C4-2B (cell line): ENCODE results near the gene ITSN1.
"Not testable (repeated sequence)": the region's sequence is repeated elsewhere in the genome, so short reads cannot be mapped to it uniquely, and the experiment has no call there.

Experiments
- H3K27ac ChIP-seq: fragments of 450-650 bp; 2 replicates; pipeline ENCODE4 v1.5.1; 2017
- ZFX ChIP-seq: fragments of 450-650 bp; IDR thresholded peaks from 2 replicates; pipeline ENCODE4 v1.6.1; 2017
- TF ChIP-seq, protein P1 (sequence below): fragments of 450-650 bp; conservative IDR thresholded peaks from 2 replicates; pipeline ENCODE4 v1.5.1; 2017; ENCODE audit warnings: mild to moderate bottlenecking

Gene ITSN1

GRCh38 chr21:33866826-33867225, 224.5 kb downstream of the ITSN1 start:
- no peak overlapping the region for H3K27ac ChIP-seq
- TF ChIP-seq, protein P1, sequence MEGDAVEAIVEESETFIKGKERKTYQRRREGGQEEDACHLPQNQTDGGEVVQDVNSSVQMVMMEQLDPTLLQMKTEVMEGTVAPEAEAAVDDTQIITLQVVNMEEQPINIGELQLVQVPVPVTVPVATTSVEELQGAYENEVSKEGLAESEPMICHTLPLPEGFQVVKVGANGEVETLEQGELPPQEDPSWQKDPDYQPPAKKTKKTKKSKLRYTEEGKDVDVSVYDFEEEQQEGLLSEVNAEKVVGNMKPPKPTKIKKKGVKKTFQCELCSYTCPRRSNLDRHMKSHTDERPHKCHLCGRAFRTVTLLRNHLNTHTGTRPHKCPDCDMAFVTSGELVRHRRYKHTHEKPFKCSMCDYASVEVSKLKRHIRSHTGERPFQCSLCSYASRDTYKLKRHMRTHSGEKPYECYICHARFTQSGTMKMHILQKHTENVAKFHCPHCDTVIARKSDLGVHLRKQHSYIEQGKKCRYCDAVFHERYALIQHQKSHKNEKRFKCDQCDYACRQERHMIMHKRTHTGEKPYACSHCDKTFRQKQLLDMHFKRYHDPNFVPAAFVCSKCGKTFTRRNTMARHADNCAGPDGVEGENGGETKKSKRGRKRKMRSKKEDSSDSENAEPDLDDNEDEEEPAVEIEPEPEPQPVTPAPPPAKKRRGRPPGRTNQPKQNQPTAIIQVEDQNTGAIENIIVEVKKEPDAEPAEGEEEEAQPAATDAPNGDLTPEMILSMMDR = no peak
- no peak for TF ChIP-seq ZFX

GRCh38 chr21:33867868-33868267, 225.6 kb downstream of the ITSN1 start:
- not testable (repeated sequence) for H3K27ac ChIP-seq

DNA sequence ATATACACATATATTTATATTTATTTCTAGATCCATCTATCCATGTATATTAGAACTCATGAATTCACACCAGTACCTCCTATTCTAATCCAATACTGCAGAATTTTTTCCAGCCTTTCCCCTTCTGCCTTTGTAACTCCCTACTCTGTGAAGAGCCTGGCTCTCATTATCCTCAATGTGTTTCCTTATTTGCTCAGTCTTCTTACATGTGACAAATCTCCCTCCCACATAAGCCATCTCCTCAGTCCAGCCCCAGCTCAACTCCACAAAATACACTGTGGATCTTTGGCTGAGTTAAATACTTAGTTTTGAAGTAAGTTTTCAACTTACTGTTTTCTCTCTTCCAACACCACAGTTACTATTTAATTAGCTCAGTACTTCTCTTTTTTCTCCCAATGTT, 227.6 kb downstream of the ITSN1 start:
- TF ChIP-seq, protein P1 = no peak
- TF ChIP-seq ZFX = no peak
- H3K27ac ChIP-seq = no peak overlapping the region

- TF ChIP-seq ZFX = no peak
- TF ChIP-seq, protein P1 = no peak
- H3K27ac ChIP-seq = no peak overlapping the region
Observed at GRCh38 chr21:33870768-33871167, 228.5 kb downstream of the ITSN1 start.

DNA sequence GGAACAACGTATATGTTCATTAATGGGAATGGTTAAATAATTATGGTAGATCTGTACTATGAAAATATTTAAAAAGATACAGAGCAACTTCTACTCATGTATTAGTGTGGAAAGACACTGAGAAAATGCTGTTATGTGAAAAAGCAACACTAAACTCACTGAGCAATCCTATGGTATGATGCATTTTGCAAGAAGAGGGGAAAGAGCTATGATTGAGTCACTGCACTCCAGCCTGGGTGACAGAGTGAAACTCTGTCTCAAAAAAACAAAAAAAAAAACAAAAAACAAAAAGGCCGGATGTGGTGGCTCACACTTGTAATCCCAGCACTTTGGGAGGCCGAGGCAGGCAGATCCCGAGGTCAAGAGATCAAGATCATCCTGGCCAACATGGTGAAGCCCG, 228.9 kb downstream of the ITSN1 start:
- TF ChIP-seq, protein P1 = no peak
- TF ChIP-seq ZFX = no peak
- H3K27ac ChIP-seq = no peak overlapping the region

- TF ChIP-seq, protein P1 = no peak
- no peak for TF ChIP-seq ZFX
- no peak overlapping the region for H3K27ac ChIP-seq
Observed at GRCh38 chr21:33872881-33873515, 230.7 kb downstream of the ITSN1 start.

GRCh38 chr21:33874161-33874560, 231.9 kb downstream of the ITSN1 start:
- no peak overlapping the region for H3K27ac ChIP-seq
- no peak for TF ChIP-seq ZFX
- TF ChIP-seq, protein P1 = no peak

GRCh38 chr21:33875026-33875695, 232.9 kb downstream of the ITSN1 start:
- TF ChIP-seq ZFX = no peak

More at GRCh38 chr21:33875026-33875695, 232.9 kb downstream of the ITSN1 start:
- H3K27ac ChIP-seq = no peak overlapping the region
